ELR (cell line): ENCODE measurements around the gene FBXL14.

Experiments used
- DNase-seq: peaks from one replicate; pipeline ENCODE4 v3.0.0-alpha.2; 2015; ENCODE audit warnings: low read depth

Gene FBXL14

DNA sequence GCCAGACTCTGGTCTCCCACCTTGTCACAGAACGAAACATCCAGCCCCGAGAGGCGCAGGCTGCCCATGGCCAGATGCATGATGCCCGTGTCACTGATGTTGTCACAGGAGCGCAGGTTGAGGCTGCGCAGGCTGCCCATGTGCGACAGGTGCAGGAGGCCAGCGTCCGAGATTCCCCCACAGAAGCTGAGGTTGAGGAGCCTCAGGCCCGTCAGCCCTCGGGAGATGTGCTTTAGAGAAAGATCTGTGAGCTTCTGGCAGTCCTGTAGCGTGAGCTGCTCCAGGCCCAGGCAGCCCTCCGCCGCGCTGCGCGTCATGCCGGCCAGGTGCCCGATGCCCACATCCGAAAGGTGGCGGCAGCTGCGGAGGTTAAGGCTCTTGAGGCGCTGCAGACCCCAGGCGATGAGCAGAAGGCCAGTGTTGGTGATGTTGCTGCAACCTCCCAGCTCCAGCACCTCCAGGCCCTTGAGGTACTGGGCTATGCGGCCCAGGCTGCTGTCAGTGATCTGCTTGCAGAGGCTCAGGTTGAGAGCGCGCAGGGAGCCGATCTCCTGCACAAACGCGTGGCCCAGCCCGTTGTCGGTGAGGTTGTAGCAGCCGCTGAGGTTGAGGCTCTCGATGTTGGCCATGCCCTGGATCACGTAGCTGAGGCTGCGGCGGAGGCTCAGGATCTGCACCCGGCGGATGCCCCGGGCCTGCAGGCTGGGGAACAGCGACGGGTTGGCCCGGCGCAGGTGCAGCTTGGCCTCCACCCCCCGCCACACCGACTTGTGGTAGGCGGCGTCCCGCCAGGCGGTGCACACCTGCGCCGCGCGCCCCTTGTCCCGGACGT lies 991 bp downstream of the FBXL14 start:
- peak; percentile 73 for DNase-seq

DNA sequence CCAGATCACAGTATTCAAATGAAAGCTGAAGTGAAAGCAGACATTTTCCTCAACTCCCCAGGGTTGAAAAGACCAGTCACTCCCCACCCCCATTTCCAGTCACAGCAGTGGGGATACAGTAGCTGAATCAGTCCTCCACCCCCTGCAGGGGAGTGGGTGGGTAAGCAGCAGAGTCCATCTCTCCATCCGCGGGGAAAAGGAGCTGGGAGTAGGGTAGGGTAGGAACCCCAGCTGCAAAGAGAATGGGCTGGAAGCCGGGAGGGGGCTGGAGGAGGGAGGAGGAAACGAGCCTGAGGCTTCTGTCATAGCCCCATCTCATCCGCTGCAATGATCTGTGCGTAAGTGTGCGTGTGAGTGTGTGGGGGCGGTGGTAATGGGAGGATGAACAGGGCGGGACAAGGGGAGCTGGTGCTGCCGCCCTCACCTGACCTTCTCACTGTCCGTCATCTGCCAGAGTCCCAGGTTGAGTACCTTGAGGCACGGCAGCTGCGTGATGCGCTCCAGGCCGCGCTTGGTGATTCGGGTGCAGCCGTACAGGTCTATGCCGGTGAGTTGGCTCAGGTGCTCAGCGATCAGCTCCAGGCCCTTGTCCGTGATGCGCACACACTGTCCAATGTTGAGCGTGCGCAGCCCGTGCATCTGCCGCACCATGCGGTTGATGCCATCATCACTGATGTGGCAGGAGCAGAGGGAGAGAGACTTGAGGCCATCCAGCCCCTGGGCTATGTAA lies 1.8 kb downstream of the FBXL14 start:
- peak; percentile 85 for DNase-seq

DNA sequence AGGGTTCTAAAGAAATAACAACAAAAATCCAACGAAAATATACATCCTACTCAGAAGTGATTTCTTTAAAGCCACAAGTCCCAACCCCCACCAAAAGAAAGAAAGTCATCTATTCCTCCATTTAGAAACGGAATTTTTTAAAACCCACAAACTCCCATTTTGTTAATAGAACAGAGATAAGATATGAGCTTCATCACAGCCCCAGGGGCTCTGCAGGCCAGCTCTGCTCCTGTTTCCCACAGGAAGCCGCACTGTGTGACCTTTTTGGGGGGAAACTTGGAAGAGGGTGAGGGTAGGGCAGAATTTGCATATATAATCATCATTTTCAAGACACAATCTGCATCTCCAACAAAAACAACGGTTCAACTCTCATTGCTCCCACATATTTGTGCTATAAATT lies 2.8 kb downstream of the FBXL14 start:
- DNase-seq: peak; percentile 55

DNA sequence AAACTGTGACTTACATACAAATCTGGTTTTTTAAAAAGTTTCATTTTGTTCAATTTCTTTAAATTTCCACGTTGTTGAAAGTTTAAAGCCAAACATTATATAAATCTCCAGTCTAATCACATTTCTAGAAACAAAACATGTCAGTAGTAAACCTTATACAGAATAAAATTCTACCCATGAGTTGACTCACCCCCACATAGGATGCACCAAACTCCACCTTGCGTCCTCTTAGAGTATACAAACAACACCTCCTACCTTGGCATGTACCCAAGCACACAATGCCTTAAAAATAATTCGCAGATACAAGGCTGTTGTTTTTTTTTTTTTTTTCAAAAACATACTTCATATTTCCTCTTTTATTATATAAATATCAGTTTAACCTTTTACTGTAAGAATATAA lies 3.3 kb downstream of the FBXL14 start:
- peak; percentile 85 for DNase-seq

DNA sequence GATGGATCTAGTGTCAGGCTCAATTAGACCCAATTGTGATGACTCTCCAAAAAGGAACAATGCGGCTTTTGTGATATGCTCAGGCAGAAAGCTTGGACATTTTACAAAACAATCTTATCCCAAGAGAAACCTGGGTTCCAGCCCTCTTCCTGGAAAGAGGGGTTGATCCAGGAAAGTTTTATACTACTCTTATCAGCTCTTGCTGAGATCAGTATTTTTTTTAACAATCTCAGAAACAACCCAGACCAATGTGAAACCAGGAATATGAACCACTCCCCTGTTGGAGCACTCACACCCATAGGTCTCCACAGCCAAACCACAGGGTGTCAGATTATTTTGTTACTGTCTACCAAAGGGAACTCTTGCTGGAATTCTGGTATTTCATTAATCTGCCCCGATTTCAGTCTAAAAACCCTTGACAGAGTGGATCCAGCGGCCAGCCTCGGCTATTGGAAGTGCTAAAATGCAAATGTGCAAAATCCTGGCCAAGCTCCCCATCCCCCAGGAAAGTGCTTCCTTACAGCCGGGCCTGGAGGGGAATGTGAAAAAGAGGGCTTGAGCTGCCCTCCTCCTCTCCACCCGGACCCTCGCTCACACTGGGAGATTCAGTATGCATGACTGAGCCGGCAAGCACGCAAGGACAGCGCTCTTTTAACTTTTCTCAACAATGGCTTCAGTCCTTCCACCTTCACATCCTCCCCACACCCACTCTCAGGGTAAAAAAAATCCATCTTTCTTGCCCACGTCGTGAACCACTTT lies 4.0 kb downstream of the FBXL14 start:
- peak; percentile 48 for DNase-seq

DNA sequence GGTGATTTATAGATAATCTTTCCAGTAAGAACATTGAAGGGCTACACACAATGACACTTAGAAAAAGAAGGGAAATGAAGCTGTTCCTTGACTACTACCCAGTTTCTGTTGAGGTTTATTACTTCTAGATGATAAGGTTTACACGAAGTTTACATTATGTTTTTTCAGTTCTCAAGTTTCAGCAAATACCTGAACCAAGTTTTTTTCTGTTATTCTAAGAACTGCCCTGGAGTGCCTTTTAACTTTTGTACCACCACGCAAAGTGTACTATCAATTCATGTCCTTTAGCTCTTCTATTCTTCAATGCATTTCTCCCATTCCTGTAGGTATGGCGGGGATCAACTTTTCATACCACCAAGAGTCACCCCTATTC lies 5.8 kb downstream of the FBXL14 start:
- DNase-seq: no peak

DNA sequence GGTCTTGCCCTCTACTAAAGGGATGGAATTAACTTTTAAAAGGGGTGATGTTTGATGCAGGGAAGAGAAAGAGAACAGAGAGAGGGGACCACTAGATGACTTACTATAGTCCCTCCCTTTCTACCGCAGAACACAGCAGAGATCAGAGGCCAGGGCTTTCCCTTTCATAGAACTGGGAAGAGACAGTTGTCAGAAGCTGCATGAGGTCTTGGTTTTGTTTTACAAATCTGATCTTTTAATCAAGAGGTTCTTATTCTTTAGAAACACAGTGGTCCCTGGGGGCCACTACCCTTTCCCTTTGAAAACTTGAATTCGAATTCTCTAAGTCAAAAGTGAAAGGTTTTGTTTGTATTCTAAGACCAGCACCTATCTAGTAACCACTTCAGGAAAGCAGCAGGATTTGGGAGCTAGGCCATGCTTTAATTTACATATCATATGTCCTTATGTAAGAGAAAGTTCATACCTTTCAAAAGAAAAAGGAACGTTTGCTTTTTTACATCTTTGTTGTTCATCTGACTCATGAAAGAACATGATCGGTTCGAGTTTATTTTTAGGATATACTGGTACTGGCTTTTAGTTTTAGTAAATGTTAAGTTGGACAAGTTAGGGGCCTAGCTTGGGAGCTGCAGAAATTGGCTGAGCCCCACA lies 6.3 kb downstream of the FBXL14 start:
- DNase-seq: no peak

DNA sequence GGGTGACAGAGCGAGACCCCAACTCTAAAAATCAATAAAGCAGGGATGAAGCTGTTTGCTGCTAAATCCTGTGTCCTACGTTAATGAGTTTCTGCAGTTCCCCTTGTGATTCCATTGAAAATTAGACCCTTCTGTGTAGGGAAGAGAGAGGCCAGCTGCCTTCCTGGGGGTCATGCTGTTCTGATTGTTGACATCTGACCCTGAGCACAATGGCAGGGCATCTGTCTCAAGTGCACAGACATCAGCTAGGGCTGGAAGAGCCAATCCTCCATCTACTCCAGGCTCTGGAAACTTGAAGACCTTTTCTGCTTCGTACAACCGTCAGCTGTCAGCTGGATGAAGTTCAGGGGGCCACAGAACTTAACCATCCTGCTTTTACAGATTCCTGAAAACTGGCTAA lies 10.1 kb downstream of the FBXL14 start:
- DNase-seq: no peak

DNA sequence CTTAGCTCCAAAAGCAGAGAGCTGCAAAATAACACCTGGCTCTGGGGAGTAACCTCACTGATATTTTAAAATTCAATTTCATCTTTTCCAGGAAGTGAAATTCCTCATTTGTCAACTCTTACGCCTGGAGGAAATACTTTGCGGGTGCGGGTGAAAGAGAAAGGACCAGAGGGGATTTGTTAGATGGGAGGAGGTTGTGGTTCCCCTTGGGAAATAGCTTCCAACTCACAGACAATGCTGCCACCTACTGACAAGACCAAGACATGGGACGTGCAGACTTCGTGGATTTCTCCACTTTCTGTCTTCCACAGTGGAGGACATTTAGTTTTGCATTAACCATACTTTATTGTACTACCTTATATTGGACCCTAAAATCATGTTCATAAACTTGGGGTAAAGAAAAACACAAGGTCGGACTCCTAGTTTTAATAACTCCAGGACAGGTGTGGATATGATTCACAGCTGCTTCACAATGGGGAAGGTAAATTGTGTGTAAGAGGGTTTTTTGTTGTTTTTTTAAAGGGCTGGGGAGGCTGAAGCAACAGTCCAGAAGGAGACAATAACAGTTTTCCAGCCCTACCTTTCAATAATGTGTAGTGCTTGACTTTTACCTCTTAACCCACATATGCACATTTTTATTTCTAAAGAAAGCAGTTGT lies 10.8 kb downstream of the FBXL14 start:
- DNase-seq: peak; percentile 94

DNA sequence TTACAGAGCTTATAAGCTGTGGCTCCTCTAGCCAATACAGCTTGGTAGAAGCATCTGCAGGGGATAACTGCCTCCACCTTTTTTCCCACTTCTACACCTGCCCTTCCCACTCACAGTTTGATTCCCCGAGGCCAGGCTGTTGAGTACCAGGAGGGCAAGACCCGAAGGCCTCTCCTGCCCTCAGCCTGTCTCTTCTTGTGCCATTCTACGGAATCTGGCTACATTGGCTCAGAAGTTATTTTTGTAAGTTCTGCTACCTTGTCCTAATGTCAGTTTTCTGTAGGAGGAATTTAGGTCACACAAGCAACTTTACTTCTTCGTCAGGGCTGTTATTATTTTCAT lies 11.7 kb downstream of the FBXL14 start:
- DNase-seq: no peak

DNA sequence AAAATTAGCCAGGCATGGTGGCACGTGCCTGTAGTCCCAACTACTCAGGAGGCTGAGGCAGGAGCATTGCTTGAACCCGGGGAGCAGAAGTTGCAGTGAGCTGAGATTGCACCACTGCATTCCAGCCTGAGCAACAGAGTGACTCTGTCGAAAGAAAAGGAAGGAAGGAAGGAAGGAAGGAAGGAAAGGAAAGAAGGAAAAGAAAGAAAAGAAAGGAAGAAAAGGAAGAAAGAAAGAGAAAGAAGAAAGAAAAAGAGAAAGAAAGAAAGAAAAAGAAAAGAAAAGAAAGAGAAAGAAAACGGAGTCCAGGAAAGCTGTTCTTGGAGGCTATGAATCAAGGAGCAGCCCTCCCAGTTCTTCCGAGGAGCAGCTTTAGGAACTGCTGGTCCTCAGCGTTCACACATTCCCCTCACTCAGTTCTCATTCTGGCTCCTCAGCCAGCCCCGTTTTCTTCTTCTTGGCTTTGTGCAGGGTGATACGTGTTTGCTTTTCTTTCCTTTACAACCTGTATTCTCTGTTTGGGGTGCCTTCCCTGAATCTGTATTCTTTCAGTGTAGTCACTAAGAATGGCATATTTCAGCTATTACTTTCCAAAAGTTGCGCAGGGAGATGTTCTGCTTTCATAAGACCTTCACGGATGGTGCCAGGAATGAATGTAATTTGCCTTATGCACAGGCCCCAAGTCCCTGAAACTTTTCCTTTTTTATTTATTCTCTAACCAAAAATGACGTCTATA lies 12.2 kb downstream of the FBXL14 start:
- DNase-seq: peak; percentile 65

DNA sequence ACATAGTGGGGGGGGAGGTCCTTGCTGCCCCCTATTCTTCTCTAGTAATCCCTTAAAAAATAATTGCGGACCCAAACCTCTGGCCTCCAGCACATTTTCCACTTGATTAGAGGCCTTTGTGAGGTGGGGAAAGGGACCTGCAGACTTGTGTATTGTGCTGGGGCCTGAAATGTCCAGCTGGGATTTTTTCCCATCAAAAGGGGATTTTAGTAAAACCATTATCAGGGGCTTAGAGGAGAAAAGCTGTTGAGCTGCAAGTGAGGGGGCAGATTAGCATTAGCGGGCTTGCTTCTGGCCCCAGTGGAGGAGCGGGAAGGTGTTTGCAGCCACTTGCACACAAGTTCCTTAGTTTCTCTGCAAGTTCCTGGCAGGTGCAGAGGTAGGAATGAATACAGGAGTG lies 13.9 kb downstream of the FBXL14 start:
- DNase-seq: no peak

DNA sequence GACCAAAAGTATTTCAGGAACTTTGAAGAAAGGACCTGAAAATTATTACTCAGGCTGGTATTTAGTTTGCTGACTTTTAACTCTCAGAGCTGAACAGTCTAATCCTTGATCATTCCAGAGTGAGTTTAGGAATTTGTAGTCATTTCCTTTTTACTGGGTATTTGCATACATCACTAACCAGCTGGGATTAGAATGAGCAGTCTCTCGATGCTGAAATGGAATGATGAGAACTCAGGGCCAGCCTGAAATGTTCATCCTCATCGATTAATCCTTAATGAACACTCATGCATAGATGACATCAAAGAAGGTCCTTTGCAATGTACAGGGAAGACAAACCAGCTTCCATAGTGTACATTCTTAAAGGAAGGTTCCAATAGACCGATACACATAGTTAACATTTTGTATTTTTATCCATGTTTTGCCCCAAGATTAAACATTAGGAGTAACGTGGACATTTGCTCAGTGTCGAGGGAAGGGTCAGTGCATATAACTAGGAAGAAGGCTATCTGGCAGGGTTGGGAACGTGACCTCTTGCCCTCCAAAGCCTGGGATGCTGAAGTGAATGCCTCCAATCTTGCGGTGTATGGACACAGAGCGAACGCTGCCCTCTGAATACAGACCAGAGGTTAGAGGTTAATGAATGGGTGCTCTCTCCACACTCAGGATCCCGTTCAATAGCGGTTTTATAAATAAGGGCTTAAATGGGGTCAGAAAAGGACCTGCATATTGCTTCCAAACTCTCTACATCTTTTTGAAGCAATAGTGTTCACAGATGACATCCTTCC lies 14.5 kb downstream of the FBXL14 start:
- DNase-seq: peak; percentile 77

DNA sequence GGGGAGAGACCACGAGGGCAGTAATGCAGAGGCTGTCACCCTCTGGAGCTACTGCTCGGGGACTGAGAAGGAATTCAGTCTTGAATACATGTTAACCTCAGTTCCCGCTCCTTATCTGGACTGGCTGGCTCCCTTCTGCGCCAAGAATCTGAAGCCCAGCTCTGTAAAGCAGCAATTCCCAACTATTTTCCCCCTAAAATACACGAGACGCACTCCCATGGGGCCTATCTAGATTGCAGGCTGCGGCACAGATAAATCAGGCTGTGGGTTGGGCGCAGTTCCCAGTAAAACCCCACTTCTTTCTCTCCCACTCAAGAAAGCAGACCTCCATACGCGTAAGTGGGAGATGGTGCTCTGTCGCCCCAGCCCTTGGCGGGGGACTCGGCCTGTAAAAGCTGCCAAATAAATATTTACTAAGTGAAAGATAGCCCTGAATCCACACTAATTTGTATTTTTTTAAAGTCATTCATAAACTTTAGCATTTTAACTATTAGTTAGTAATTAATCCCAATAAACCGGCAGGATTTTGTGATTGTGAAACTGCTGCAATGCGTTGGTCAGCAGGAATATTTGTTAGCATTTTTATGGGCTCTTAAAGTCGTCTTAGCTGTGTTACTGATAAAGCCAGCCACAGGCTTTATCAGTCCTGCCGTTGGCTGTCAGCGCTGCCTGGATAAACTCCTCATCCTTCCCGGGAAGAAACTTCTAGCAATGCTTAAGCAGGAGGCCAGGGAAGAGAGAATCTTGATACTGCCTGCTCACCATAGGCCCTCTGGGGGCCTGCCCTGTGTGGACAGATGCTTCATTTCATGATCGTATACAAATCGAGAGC lies 17.8 kb downstream of the FBXL14 start:
- no peak for DNase-seq

DNA sequence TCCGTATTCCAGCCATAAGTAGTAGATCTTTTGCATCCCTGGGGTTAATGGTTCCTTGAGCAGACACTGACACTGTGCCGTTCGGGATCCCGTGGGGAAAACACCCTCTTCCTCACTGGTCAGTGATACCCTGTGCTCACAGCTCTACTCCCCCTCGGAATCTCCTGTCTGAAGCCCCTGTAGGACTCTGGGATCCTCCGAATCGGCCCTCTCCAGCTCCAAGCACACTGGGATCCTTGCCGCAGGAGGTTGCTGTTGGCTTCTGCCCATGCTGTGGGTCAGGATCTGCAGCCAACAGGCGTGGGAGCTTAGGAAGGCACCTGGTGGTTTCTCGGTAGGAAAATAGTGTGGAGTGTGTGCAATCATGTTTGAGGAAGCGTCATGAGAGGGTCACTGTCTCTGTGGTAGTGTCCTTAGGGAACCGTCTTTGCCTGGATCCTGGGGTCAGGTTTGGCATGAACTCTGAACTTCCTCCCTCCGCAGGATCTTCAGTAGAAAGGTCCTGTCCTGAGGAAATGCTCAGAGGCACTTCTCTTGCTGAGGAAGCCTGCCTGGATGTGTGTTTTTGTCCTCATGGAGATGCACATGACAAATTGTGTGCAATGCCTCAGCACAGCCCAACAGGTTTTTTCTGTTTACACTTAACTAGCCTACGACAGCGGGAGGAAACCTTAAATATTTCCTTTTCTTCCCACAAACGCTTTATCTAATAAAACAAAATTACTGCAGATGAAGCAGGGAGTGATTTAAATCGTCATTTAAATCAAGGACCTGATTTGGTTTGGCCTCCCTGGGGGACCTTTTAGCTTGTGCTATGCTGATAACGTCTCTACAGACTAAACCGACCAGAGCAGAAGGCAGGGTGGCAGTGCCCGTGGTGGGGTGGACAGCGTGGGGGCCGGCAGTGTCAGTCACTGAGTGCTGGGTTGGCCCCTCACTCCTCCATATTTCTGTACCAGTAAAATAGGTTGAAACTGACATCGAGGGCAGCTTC lies 18.7 kb downstream of the FBXL14 start:
- no peak for DNase-seq

DNA sequence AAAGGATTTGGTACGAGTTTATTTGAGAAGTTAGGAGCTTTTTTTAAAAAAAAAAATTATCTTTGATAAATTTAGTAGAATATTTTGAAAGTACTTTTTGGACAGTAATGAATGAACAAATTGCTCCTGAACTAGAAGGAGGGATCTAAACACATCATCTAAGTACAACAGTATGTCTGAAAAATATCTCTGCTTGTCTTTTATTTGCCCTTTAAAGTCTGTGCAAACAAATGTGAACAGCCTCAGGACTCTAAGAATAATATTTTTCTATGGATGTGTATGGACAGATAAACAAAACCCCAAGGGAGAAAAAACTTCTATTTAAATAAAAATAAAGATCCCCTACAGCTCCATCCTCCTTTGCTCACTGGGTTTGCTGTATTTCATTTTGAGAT lies 19.5 kb downstream of the FBXL14 start:
- DNase-seq: no peak

DNA sequence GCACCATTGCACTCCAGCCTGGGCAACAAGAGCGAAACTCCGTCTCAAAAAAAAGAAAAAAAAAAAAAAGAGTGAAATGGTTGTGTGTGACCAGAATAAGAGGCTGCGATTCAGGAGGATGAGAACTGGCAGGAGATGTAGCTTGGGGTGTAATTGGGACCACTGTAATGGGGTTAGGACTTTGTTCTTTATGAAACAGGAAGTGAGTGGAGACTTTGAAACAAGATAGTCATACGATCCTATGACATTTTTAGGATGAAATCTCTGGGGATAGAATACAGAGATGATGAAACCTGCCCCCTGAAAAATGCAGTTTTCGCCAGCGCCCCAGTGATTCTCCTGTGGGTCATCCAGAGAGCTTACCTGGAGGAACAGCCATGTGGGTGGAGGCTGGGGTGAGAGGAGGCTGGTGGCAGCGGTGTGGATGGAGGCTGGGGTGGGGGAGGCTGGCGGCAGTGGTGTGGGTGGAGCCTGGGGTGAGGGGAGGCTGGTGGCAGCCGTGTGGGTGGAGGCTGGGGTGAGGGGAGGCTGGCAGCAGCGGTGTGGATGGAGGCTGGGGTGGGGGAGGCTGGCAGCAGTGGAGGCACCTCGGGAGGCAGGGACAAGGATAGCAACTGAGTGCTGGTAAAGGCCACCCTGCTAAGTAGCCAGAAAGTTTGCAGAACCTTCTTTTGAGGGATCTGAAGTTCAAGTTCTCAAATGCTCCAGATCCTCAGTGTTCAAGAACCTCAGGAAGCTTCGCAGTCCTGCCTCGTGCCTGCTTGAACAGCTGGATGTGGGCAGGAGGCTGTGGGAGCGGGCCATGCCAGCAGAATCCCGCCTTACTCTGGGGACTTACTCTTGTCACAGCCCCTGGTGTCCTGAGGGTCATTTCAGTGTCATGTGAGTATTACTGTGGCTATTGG lies 20.2 kb downstream of the FBXL14 start:
- DNase-seq: no peak
